Activated T-cell treated with anti-CD3 and anti-CD28 coated beads, Interleukin-2, amount 50 U/mL, for 24 hours (primary cell): ENCODE data around the gene PI16.
A peak's percentile ranks its signal among the peaks of the same experiment; 100 is the strongest.

Experiments used
- DNase-seq: peaks from one replicate; pipeline ENCODE4 v3.0.0-alpha.2; 2020
- H3K27ac Mint-ChIP-seq: 2 replicates; pipeline ENCODE4 v1.8.0; 2020; ENCODE audit warnings: mild to moderate bottlenecking, mixed read lengths
- H3K27me3 Mint-ChIP-seq: 2 replicates; pipeline ENCODE4 v1.8.0; 2020; ENCODE audit warnings: mixed read lengths
- H3K36me3 Mint-ChIP-seq: 2 replicates; pipeline ENCODE4 v1.8.0; 2020; ENCODE audit warnings: low read depth, mixed read lengths
- H3K4me1 Mint-ChIP-seq: 2 replicates; pipeline ENCODE4 v1.8.0; 2020; ENCODE audit warnings: low read depth, mixed read lengths
- H3K4me3 Mint-ChIP-seq: 2 replicates; pipeline ENCODE4 v1.8.0; 2020; ENCODE audit warnings: mild to moderate bottlenecking, moderate library complexity, mixed read lengths
- H3K9me3 Mint-ChIP-seq: 2 replicates; pipeline ENCODE4 v1.8.0; 2020; ENCODE audit warnings: mixed read lengths

Gene PI16

DNA sequence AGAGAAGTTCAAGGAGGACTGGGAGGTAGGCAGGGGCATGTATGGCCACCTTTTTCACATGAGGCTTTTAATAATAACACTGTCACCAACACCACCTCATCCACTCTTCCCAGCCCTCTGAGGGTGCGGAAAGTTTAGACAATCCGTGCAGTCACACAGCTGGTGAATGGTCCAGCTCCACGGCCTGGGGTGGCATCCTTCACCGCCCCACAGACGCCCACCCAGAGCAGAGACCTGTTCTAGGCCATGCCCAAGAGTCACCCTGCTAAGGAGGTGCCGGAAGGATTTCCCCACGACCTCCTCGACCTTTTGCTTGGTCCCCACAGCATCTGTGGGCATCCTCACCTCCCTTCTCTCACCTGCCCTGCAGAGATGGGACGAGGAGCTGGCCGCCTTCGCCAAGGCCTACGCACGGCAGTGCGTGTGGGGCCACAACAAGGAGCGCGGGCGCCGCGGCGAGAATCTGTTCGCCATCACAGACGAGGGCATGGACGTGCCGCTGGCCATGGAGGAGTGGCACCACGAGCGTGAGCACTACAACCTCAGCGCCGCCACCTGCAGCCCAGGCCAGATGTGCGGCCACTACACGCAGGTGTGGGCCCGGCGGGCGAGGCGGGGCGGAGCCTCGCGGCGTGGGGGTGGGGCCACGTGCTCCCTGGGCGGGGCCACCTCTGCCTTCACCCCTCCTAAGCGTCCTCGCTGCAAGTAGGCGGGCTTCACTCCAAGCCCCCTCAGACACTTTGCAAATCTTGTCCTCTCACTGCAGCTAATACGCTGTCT lies 4.4 kb downstream of the PI16 start:
- Mint-ChIP-seq H3K9me3 (no peaks in the 10 kb centered on the region), H3K27ac (no peak overlapping the region), H3K4me1 (peaks cover 60% of the 10 kb centered on the region), H3K4me3 (no peak overlapping the region), H3K36me3 (no peaks in the 10 kb centered on the region), H3K27me3 (no peaks in the 10 kb centered on the region)
- peak; percentile 8 for DNase-seq

DNA sequence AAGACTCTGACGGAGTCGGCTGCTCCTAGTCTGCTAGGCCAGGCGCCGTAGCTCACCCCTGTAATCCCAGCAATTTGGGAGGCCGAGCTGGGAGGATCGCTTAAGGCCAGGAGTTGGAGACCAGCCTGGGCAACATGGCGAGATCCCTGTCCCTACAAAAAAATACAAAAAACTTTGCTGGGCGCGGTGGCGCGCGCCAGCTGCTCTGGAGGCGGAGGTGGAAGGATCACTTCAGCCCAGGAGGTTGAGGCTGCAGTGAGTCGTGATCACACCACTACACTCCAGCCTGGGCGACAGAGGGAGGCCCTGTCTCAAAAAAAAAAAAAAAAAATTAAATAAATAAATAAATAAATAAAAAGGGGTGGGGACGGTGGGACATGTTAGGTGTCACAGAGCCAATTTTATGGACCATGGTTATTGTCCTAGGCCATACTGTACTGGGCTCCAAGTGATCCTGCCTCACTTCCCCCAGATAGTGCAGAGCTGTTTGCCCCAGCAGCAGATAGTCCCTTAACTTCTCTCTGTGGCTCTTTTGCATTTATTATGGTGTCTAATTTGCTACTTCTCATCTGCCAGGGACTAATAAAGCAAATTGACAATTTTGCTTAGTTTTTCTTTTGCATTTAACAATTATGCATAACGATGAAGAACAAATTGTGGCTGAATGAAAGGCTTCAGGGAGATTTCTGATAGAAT lies 5.2 kb downstream of the PI16 start:
- no peak overlapping the region for H3K4me3 Mint-ChIP-seq

DNA sequence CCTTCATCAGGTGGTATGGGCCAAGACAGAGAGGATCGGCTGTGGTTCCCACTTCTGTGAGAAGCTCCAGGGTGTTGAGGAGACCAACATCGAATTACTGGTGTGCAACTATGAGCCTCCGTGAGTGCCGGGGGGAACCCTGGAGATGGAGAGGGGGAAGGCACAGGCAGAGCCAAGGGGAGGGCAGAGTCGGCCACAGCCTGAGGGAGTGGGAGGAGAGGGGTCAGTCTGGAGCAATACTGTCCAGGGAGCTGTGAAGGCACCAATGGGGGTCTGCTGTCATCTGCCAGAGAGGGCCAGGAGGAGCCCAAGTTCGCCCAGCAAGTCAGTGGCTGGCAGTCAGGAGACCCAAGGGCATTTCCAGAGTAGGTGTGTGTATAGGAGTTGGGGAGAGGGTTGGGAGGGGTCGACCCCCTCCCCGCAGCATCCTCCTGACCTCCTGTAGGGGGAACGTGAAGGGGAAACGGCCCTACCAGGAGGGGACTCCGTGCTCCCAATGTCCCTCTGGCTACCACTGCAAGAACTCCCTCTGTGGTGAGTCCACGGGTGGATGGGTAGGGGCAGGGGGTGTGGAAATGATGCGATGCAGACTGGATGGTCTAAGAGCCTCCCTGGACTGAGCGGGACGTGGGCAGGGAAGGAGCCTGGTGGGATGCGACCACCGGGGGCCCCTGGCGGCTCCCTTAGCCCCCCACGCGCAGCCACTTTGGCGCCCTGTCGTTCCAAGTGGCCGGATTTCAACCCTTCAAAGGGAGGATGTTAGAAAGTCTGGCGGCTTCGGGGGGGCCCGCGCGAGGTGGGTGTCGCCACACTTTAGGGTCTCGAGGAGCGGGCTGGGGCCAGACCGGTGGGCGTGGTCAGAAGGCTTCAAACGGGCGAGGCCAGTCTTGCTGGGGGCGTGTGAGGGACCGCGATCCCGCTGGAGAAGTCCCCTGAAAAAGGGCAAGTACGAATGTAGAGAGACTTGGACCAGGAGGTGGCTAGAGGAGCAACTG lies 7.2 kb downstream of the PI16 start:
- Mint-ChIP-seq H3K27me3 (no peaks in the 10 kb centered on the region), H3K4me1 (peaks cover 50% of the 10 kb centered on the region), H3K36me3 (peaks cover 11% of the 10 kb centered on the region), H3K4me3 (no peak overlapping the region), H3K9me3 (no peaks in the 10 kb centered on the region), H3K27ac (peak overlapping the region; percentile 44)
- no peak for DNase-seq

More for the DNA sequence above, 5.2 kb downstream of the PI16 start:
- no peak for DNase-seq
- Mint-ChIP-seq H3K9me3 (no peaks in the 10 kb centered on the region), H3K4me1 (peaks cover 60% of the 10 kb centered on the region), H3K36me3 (no peaks in the 10 kb centered on the region), H3K27ac (peak overlapping the region; percentile 14), H3K27me3 (no peaks in the 10 kb centered on the region)

DNA sequence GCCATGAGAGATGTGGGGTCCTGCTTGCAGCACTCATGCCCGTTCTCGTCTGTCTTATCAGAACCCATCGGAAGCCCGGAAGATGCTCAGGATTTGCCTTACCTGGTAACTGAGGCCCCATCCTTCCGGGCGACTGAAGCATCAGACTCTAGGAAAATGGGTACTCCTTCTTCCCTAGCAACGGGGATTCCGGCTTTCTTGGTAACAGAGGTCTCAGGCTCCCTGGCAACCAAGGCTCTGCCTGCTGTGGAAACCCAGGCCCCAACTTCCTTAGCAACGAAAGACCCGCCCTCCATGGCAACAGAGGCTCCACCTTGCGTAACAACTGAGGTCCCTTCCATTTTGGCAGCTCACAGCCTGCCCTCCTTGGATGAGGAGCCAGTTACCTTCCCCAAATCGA lies 8.3 kb downstream of the PI16 start:
- no peaks in the 10 kb centered on the region for H3K9me3 Mint-ChIP-seq
- DNase-seq: peak; percentile 83
- H3K27ac Mint-ChIP-seq: peak overlapping the region; percentile 51
- peaks cover 22% of the 10 kb centered on the region for H3K36me3 Mint-ChIP-seq
- peak overlapping the region; percentile 31 for H3K4me3 Mint-ChIP-seq
- H3K27me3 Mint-ChIP-seq: no peaks in the 10 kb centered on the region
- H3K4me1 Mint-ChIP-seq: peaks cover 49% of the 10 kb centered on the region

DNA sequence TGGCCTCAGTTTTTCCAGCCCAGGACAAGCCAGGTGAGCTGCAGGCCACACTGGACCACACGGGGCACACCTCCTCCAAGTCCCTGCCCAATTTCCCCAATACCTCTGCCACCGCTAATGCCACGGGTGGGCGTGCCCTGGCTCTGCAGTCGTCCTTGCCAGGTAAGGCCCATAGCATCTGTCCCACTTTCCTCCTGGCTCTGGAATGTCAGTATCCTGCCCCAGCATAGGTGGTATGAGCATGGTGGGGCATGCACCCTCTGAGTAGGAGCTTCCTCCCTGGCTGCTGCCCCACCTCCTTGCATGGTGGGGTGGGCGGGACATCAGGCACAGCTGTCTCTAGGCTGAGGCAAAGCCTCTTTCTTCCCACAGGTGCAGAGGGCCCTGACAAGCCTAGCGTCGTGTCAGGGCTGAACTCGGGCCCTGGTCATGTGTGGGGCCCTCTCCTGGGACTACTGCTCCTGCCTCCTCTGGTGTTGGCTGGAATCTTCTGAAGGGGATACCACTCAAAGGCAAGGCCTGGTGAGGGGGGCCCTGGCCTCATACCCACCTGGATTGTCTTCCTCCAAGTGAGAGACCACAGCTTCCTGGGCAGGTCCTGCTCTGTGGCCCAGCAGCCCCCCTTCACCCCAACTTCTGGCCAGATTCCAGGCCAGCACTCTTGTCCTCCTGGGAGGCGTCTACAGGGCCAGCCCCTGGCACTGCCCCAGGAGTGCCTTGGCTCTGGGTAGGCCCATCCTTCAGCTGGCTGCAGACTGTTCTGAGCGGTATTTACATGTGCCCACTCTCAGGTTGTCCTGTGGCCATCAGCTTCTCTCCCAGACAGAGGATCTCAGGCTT lies 9.1 kb downstream of the PI16 start:
- peak overlapping the region; percentile 57 for H3K27ac Mint-ChIP-seq
- peaks cover 52% of the 10 kb centered on the region for H3K4me1 Mint-ChIP-seq
- no peaks in the 10 kb centered on the region for H3K27me3 Mint-ChIP-seq
- no peak overlapping the region for H3K4me3 Mint-ChIP-seq
- no peaks in the 10 kb centered on the region for H3K9me3 Mint-ChIP-seq
- no peak for DNase-seq
- peaks cover 30% of the 10 kb centered on the region for H3K36me3 Mint-ChIP-seq

DNA sequence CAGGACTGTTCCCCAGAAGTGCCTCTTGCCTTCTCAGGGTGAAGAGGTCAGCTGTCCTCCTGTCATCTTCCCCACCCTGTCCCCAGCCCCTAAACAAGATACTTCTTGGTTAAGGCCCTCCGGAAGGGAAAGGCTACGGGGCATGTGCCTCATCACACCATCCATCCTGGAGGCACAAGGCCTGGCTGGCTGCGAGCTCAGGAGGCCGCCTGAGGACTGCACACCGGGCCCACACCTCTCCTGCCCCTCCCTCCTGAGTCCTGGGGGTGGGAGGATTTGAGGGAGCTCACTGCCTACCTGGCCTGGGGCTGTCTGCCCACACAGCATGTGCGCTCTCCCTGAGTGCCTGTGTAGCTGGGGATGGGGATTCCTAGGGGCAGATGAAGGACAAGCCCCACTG lies 9.8 kb downstream of the PI16 start:
- Mint-ChIP-seq H3K36me3 (peaks cover 37% of the 10 kb centered on the region), H3K27ac (peak overlapping the region; percentile 69), H3K4me1 (peaks cover 52% of the 10 kb centered on the region), H3K27me3 (no peaks in the 10 kb centered on the region), H3K4me3 (no peak overlapping the region), H3K9me3 (no peaks in the 10 kb centered on the region)
- DNase-seq: no peak

DNA sequence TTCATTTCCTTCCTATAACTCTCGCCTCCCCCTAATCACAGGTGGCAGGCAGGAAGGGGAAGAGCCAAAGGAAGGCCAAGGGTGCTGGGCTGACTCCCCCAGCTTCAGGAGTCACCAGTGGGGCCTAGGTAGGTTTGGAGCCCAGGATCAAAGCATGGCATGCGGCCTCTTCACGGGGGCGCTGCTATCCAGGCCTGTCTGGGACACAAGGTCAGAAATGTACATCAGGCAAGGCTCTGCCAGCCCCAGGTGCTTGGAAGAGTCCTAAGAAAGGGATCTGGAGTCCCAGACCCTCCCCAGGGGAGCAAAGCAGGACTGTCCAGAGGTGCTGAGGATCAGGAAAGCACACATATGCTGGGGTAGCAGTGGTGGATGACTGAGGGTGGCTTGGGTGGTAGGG lies 10.4 kb downstream of the PI16 start:
- Mint-ChIP-seq H3K4me3 (no peak overlapping the region), H3K36me3 (peaks cover 42% of the 10 kb centered on the region), H3K27ac (peak overlapping the region; percentile 69), H3K4me1 (peaks cover 52% of the 10 kb centered on the region), H3K9me3 (no peaks in the 10 kb centered on the region), H3K27me3 (no peaks in the 10 kb centered on the region)
- no peak for DNase-seq

DNA sequence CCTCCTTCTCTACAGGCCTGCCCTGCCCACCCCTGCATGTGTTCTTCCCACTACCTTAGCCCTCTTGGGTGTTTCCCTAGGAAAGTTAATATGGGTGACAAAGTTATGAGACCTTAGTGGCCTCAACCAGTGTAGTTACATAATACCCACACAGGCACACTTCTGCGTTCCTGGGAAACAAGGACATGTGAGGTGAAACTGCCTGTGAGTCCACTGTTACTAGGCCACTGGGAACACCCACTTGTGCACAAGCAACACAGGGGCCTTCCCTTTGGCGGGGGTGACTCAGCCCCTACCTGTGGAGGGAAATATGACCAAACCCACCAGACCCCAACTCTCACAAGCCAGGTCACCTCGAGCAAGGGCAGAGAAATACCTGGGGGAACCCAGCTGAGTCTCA lies 12.8 kb downstream of the PI16 start:
- no peaks in the 10 kb centered on the region for H3K27me3 Mint-ChIP-seq
- H3K9me3 Mint-ChIP-seq: no peaks in the 10 kb centered on the region
- H3K4me3 Mint-ChIP-seq: no peak overlapping the region
- H3K27ac Mint-ChIP-seq: peak overlapping the region; percentile 76
- peaks cover 37% of the 10 kb centered on the region for H3K4me1 Mint-ChIP-seq
- peaks cover 66% of the 10 kb centered on the region for H3K36me3 Mint-ChIP-seq
- DNase-seq: no peak

DNA sequence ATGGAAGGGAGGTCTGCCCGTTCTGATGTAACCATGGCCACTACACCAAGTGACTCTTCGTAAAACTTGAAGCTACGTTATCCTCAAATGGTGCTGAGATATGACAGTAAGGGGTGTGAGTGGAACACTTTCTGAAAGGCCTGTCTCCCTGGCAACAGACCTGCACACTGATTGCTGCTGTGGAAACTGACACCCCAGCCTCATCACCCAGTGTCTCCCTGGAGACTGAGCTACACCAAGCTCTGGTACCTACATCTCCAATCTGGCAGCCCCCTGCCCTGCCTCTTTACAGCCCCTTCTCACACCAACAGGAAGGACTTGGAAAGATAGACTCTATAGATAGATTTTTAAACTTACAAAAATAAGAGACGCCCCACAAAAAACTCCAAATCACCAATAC lies 13.2 kb downstream of the PI16 start:
- Mint-ChIP-seq H3K4me1 (peaks cover 35% of the 10 kb centered on the region), H3K27ac (peak overlapping the region; percentile 76), H3K4me3 (no peak overlapping the region), H3K9me3 (no peaks in the 10 kb centered on the region), H3K27me3 (no peaks in the 10 kb centered on the region), H3K36me3 (peaks cover 71% of the 10 kb centered on the region)
- DNase-seq: no peak

DNA sequence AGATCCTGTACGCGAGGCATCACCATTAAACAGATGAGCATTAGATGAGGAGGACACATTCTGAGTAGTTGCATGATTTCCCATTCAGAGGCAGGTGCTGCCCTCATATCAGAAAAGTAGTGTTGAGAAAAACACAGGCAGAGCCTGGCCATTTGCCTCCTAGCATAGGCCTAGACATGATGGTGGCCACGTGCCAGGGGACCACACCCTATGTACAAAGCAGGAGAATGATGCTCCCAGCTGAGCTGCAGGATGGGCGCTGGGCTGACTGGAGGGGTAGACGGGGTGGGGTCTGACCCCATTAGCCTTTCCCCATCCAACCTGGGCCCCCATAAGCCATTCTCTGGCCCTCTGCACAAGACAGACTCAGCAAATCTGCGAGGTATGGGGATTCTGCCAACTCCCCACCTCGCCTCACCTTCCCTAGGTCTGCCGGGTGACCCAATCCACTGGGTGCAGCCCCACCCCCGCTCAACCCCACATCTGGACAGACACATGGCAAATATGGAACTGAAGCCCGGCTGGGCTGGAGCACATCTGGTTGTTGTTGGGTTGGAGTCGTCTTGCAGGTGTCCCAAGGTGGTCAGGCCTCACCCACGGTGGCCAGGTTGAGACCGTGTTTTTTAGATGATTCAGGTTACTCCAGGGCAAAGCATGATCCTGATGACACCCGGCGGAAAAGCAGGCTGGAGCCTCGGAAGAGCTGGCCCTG lies 13.9 kb downstream of the PI16 start:
- Mint-ChIP-seq H3K27ac (peak overlapping the region; percentile 70), H3K4me1 (peaks cover 28% of the 10 kb centered on the region), H3K4me3 (no peak overlapping the region), H3K9me3 (no peaks in the 10 kb centered on the region), H3K27me3 (no peaks in the 10 kb centered on the region), H3K36me3 (peaks cover 77% of the 10 kb centered on the region)
- DNase-seq: no peak

DNA sequence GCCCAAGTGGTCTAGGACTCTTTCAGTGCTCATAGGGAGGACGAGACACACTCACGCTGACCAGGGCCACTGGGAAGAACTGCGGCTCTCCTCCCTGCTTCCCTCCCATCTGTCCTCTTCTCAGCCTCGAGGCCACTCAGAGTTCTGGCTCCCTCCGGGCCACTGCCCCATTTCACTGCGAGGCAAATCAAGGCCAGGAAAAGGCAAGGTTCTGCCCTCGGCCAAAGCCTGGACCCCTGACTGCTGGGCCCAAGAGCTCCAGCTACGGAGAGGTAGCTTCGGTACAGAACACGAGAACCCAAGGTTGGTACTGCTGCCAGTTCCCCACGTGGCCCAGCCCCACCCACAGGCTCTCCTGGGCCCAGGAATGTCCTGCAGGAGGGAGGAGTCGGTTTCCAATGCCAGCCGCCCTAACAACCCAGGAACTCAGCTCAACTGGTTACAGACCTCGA lies 14.7 kb downstream of the PI16 start:
- Mint-ChIP-seq H3K36me3 (peaks cover 85% of the 10 kb centered on the region), H3K9me3 (no peaks in the 10 kb centered on the region)
- DNase-seq: no peak

DNA sequence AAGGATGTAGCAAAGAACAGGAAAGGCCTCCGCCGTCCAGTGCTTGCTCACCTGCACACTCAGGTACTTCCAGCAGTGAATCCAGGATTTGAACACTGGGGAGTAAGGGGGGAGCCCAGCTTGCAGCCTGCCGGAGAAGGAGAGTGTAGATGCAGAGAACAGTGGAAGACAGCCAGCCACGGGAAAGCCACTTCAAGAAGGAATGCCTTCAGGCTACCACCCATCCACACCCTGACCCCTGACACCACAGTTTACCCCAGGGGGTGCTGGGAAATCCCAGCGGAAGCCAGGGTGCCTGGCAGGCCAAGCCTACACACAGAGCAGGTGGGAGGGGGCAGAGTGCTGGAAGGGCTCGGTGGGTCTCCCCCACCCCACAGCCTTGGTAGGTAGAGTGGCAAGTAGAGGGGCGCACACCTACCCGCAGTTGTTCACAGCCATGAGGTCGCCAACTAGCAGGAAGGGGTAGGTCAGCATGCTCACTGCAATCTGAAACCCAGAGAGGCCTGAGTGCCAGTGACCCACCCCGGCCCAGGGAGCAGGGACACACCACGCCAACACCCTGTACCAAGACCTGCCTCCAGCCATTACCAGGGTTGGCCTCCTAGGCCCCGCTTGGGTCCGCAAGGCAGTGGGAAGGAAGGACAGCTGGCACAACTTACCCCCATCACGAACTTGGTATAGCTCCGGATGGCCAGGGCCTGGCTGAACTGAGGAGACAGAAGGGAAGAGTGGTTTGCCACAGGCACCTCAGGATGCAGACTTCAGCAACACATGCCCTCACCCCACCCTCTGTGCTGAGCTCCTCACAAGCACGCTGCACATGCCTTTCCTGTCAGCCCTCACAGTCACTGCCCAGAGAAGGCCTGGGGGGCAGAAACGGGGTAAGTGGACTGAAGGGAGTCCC lies 15.7 kb downstream of the PI16 start:
- no peaks in the 10 kb centered on the region for H3K27me3 Mint-ChIP-seq
- peaks cover 11% of the 10 kb centered on the region for H3K4me1 Mint-ChIP-seq
- peaks cover 95% of the 10 kb centered on the region for H3K36me3 Mint-ChIP-seq
- H3K4me3 Mint-ChIP-seq: no peak overlapping the region
- no peak for DNase-seq
- no peak overlapping the region for H3K27ac Mint-ChIP-seq
- no peaks in the 10 kb centered on the region for H3K9me3 Mint-ChIP-seq

More for the DNA sequence above, 14.7 kb downstream of the PI16 start:
- peaks cover 20% of the 10 kb centered on the region for H3K4me1 Mint-ChIP-seq
- no peak overlapping the region for H3K27ac Mint-ChIP-seq
- H3K27me3 Mint-ChIP-seq: no peaks in the 10 kb centered on the region
- no peak overlapping the region for H3K4me3 Mint-ChIP-seq
